ENCODE measurements around the gene MFAP4.

DNA sequence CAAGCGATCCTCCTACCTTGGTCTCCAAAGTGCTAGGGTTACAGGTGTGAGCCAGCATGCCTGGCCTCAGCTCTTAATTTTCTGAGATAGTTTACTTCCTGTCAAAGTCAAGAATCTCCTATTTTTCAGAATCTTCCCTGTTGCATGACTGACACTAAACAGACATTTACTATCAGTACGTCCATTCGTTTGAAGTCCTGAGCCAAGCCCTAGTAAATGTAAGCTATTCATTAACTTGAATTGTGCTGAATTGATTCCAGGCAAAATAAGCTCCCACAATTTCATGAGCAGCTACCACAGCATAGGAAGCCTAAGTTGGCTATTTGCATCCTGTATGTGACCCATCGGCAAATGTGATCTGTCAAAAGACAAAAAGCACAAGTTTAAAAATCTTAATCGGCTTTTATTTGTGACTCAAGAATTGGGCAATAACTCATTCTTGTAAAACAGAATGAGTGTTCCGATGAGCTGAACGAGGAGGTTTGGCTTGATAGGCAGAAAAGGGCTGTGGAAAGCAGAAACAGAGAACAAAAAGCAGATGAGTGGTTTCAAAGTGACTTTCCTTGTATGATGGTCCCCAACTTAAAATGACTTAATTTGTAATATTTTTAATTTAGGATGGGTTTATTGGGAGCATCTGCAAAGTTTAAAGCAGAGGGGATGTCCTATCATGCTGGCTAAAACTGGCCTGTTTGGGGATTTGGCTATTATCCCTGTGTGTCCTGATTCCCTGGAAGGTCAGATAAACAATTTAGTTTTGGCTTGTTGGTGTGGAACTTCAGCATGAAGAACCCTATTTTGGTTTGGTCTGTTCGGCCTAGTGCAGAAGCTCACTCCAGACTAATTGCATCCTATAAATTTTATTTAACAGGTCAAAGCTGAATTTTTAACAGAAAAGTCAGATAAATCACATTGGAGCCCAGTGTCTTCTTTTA lies 38.2 kb upstream of the MFAP4 start:
- TF ChIP-seq, protein P1, sequence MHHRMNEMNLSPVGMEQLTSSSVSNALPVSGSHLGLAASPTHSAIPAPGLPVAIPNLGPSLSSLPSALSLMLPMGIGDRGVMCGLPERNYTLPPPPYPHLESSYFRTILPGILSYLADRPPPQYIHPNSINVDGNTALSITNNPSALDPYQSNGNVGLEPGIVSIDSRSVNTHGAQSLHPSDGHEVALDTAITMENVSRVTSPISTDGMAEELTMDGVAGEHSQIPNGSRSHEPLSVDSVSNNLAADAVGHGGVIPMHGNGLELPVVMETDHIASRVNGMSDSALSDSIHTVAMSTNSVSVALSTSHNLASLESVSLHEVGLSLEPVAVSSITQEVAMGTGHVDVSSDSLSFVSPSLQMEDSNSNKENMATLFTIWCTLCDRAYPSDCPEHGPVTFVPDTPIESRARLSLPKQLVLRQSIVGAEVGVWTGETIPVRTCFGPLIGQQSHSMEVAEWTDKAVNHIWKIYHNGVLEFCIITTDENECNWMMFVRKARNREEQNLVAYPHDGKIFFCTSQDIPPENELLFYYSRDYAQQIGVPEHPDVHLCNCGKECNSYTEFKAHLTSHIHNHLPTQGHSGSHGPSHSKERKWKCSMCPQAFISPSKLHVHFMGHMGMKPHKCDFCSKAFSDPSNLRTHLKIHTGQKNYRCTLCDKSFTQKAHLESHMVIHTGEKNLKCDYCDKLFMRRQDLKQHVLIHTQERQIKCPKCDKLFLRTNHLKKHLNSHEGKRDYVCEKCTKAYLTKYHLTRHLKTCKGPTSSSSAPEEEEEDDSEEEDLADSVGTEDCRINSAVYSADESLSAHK (tag by site-specific recombination; IDR thresholded peaks at IDR 0.05) = no peak
- no peak for TF ChIP-seq YY1 (tag by site-specific recombination; IDR thresholded peaks at IDR 0.05)
- no peak for TF ChIP-seq ZNF473 (tag by site-specific recombination; IDR thresholded peaks at IDR 0.05)
- TF ChIP-seq, protein P2, sequence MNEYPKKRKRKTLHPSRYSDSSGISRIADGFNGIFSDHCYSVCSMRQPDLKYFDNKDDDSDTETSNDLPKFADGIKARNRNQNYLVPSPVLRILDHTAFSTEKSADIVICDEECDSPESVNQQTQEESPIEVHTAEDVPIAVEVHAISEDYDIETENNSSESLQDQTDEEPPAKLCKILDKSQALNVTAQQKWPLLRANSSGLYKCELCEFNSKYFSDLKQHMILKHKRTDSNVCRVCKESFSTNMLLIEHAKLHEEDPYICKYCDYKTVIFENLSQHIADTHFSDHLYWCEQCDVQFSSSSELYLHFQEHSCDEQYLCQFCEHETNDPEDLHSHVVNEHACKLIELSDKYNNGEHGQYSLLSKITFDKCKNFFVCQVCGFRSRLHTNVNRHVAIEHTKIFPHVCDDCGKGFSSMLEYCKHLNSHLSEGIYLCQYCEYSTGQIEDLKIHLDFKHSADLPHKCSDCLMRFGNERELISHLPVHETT (tag by site-specific recombination; IDR thresholded peaks at IDR 0.05) = no peak
- TF ChIP-seq, protein P3, sequence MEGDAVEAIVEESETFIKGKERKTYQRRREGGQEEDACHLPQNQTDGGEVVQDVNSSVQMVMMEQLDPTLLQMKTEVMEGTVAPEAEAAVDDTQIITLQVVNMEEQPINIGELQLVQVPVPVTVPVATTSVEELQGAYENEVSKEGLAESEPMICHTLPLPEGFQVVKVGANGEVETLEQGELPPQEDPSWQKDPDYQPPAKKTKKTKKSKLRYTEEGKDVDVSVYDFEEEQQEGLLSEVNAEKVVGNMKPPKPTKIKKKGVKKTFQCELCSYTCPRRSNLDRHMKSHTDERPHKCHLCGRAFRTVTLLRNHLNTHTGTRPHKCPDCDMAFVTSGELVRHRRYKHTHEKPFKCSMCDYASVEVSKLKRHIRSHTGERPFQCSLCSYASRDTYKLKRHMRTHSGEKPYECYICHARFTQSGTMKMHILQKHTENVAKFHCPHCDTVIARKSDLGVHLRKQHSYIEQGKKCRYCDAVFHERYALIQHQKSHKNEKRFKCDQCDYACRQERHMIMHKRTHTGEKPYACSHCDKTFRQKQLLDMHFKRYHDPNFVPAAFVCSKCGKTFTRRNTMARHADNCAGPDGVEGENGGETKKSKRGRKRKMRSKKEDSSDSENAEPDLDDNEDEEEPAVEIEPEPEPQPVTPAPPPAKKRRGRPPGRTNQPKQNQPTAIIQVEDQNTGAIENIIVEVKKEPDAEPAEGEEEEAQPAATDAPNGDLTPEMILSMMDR (tag by site-specific recombination; IDR thresholded peaks at IDR 0.05) = no peak
